GM21515 (cell line): Measurements from ENCODE around the gene SIRT4.

Experiments
- ATAC-seq: cut with Tn5 transposase; IDR thresholded peaks from one replicate; pipeline ENCODE4 v1.9.1; 2021; ENCODE audit not compliant: unreplicated experiment

The SIRT4 gene

GRCh38 chr12:120278137-120279069, 23.7 kb upstream of the SIRT4 start:
- no peak for ATAC-seq

DNA sequence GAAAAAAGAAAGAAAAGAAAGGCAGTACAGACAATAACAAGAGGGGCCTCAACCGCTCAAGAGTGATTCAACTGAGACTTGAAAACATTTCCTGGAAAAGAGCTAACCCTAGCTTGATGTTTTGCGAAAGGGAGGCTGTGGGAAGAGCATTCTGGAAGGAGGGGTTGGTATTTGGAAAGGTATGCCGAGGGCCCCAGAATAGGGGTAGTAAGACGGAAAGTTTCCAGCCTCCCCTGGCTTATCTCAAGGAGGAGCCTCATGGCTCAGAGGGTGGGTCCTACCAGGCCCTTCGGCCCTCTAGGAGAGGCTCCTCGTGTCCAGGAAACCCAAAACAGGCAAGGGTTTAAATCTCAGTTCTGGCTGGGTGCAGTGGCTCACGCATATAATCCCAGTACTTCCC, 18.8 kb upstream of the SIRT4 start:
- ATAC-seq, result no peak

DNA sequence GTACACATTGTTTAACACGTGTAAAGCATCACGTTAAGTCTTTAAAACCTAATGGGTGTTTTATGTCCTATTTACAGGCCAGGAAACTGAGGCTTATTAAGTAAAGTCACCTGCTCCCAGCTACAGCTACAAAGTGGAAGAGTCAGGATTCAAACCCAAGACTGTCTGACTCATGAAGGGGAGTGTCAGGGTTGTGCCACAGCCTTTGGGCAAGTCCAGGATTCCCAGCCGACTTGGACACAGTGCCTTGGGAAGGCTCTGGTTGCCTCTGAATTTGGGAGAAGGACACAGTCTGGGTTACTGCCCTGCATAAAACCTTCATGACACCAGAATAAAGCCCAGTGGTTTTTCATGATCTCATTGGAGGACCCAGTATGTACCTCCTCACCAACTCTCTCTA, 17.7 kb upstream of the SIRT4 start:
- ATAC-seq, result no peak

GRCh38 chr12:120286768-120287490, 15.2 kb upstream of the SIRT4 start:
- ATAC-seq, result no peak

DNA sequence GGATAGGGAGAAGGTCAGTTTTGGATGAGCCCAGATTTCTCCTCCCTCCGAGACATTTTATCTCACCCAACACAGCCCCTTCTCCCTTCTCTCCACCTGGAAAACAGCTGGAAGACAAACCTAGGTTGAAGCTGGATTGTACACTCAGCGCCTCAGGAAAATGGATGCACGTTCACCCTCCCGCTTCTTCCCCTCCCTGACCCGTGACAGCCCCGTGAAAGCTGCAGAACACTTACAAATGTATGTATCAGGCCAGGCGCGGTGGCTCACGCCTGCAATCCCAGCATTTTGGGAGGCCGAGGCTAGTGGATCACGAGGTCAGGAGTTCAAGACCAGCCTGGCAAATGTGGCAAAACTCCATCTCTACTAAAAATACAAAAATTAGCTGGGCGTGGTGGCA, 14.6 kb upstream of the SIRT4 start:
- no peak for ATAC-seq

- ATAC-seq, result no peak
Observed at GRCh38 chr12:120290609-120291305, 11.4 kb upstream of the SIRT4 start.

DNA sequence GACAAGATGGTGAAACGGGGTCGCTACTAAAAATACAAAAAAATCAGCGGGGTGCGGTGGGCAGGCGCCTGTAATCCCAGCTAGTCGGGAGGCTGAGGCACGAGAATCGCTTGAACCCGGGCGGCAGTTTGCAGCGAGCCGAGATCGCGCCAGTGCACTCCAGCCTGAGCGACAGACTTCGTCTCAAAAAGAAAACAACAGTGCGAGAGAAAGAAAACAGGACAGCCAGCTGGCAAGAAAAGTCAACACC, 9.8 kb upstream of the SIRT4 start:
- peak; percentile 6 for ATAC-seq

- ATAC-seq, result peak; percentile 41
Observed at GRCh38 chr12:120292661-120293531, 9.2 kb upstream of the SIRT4 start, which contains the start of gene RNU4-1. Gene RNU4-1, minus strand, starts transcription at chr12:120293237.

DNA sequence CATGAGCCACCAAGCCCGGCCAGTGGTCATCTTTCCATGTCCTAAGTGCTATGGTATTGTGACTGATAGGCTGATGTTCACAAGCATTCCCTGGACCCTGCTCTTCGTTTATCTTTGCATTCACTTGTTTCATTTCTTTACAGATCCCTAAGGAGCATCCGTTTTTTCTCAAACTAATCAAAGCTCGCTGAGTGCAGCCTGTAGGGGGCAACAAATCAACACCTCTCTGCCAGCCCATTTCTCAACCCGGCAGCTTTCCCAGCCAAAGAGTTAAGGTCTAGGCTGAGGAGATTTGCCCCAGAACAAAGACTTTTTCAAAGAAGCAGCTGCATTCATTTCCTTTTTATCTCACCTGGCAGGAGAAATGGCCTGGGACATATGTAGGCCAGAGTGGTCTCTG, 12.1 kb downstream of the SIRT4 start:
- no peak for ATAC-seq

DNA sequence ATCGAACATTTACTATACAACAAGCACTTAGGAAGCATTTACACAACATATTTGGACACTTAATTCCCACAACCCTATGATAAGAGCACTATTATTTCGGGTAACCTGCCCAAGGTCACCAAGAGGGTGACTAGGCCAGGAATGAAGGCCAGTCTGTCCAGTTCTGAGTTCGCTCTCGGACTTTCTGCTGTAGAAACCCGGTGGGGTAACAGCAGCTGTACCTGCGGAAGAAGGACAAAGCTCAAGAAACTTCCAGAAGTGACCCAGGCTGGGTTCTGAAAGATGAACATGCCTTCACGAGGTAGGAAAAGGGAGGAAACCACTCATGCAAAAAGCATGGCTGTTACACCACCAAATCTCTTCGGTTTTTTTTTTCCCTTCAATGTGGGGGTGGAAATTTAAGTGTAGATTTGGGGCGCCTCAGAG, 14.7 kb downstream of the SIRT4 start:
- no peak for ATAC-seq

- peak; percentile 98 for ATAC-seq
Observed at GRCh38 chr12:120317224-120318105, 15.3 kb downstream of the SIRT4 start.

- ATAC-seq, result no peak
Observed at GRCh38 chr12:120321382-120322202, 19.5 kb downstream of the SIRT4 start.

GRCh38 chr12:120323772-120324171, 21.7 kb downstream of the SIRT4 start:
- ATAC-seq, result no peak

- ATAC-seq, result no peak
Observed at GRCh38 chr12:120324841-120325417, 22.8 kb downstream of the SIRT4 start.

DNA sequence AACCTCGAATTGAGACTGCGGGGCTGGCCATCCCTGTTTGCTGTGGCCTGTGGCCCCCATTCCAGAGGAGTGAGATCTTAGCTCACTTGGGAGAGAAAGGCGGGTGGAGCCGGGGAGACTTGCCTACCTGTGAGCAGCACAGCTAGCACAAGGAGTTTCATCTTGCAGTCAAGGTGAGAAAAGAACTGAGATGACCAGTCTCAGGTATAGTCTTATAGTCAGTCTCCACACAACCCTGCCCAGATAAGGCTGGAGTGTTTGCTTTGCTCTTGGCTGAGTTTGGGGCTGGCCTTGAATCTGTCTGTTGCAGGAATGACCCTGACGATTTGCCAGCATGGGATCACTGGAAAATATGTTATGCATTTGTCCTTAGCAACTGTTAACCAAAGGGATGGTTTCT, 25.5 kb downstream of the SIRT4 start, which contains the start of gene PLA2G1B:
PLA2G1B (minus strand) TSS at position 187 of the 400 bp plus-strand sequence; CDS start at position 161, 26 bp downstream.
- no peak for ATAC-seq

DNA sequence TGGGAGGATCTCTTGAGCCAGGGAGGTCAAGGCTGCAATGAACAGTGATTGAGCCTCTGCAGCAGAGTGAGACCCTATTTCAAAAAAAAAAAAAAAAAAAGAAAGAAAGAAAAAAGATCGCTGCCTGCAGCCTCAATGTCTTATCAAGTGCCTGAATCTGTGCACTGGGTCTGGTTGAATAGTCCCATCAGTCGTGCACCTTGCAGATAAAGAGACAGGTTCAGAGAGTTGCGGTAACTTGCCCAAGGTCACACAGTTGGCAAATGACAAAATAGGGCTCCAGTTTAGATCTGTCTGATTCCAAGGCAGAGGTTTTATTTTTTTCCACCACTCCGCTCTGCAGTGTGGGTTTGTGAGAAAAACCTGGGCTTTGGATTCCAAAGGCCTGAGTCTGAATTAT, 26.1 kb downstream of the SIRT4 start:
- ATAC-seq, result no peak

GRCh38 chr12:120331390-120331789, 29.3 kb downstream of the SIRT4 start:
- ATAC-seq, result no peak

DNA sequence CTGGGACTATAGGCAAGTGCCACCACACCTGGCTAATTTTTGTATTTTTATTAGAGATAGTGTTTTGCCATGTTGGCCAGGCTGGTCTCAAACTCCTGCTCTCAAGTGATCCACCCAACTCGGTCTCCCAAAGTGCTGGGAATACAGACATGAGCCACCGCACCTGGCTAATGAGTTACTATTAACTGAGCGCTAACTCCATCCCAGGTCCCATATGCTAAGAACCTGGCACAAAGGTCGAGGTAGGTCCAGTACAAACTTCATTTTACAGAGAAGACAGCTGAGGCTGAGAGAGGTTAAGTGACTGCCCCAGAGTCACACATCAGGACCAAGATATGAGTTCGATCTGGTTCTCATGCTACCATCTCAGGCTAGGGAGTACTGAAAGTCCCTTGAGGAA, 29.9 kb downstream of the SIRT4 start:
- no peak for ATAC-seq
